HG03280 (cell line): ENCODE results near the gene KIAA1755.

Experiments
- ATAC-seq: cut with Tn5 transposase; IDR thresholded peaks from one replicate; pipeline ENCODE4 v1.9.1; 2021; ENCODE audit warnings: mild to moderate bottlenecking, moderate library complexity; ENCODE audit not compliant: unreplicated experiment

KIAA1755 gene

GRCh38 chr20:38221119-38221589, 39.4 kb downstream of the KIAA1755 start:
- no peak for ATAC-seq

GRCh38 chr20:38220587-38221118, 39.9 kb downstream of the KIAA1755 start:
- ATAC-seq = no peak

GRCh38 chr20:38219006-38219950, 41.3 kb downstream of the KIAA1755 start:
- no peak for ATAC-seq

GRCh38 chr20:38218566-38218885, 42.0 kb downstream of the KIAA1755 start:
- ATAC-seq = no peak

GRCh38 chr20:38217791-38218565, 42.6 kb downstream of the KIAA1755 start:
- ATAC-seq = no peak

GRCh38 chr20:38216746-38217595, 43.6 kb downstream of the KIAA1755 start:
- no peak for ATAC-seq

- no peak for ATAC-seq
These were observed 44.3 kb downstream of the KIAA1755 start for GRCh38 chr20:38216201-38216600.

GRCh38 chr20:38215194-38216182, 45.0 kb downstream of the KIAA1755 start:
- no peak for ATAC-seq

GRCh38 chr20:38214256-38215193, 46.0 kb downstream of the KIAA1755 start:
- no peak for ATAC-seq

- no peak for ATAC-seq
These were observed 47.0 kb downstream of the KIAA1755 start for GRCh38 chr20:38213607-38213940.

GRCh38 chr20:38212806-38213606, 47.5 kb downstream of the KIAA1755 start:
- ATAC-seq = no peak

GRCh38 chr20:38211200-38212097, 49.1 kb downstream of the KIAA1755 start:
- ATAC-seq = no peak

GRCh38 chr20:38210741-38211140, 49.8 kb downstream of the KIAA1755 start:
- no peak for ATAC-seq

GRCh38 chr20:38209736-38210405, 50.7 kb downstream of the KIAA1755 start:
- ATAC-seq = no peak

GRCh38 chr20:38209054-38209675, 51.4 kb downstream of the KIAA1755 start:
- ATAC-seq = no peak

- ATAC-seq = no peak
These were observed 52.0 kb downstream of the KIAA1755 start for GRCh38 chr20:38208523-38208922.
